HL-60/S4 treated with retinoic acid at 250 ng/mL for 4 days and 3 days (cell line): ENCODE measurements around the gene RPL35A.

Source experiments
- in situ Hi-C: fragments of 300-500 bp; cut with MboI; formaldehyde crosslinking; loops from 2 replicates; pipeline ENCODE4 v1.7.0; 2022; ENCODE audit warnings: low sequenced_read_pairs

RPL35A gene

DNA sequence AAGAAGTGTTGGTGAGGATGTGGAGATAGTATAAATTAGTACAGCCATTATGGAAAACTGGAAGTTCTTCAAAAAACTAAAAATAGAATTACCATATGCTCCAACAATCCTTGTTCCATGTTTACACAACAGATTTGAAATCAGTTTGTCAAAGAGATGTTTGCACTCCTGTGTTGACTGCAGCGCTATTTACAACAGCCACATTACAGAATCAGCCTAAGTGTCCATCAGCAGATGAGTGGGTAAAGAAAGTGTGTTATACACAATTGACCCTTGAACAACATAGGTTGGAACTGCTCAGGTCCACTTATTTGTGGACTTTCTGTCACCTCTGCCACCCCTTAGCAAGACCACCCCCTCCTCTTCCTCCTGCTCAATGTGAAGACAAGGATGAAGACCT lies 44.7 kb downstream of the RPL35A start:
- in situ Hi-C loops, result no loop called here

DNA sequence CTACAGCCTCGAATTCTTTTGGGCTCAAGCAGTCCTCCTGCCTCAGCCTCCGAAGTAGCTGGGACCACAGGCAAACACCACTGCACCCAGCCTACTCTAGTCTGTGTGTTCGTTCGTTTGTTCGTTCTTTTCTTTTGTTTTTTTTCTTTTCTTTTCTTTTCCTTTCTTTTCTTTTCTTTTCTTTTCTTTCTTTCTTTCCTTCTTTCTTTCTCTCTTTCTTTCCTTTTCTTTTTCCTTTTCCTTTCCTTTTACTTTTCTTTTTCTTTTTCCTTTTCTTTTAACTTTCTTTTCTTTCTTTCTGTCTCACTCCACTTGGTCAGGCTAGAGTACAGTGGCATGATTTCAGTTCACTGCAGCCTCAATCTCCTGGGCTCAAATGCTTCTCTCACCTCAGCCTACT lies 46.9 kb downstream of the RPL35A start:
- in situ Hi-C loops, result no loop called here

DNA sequence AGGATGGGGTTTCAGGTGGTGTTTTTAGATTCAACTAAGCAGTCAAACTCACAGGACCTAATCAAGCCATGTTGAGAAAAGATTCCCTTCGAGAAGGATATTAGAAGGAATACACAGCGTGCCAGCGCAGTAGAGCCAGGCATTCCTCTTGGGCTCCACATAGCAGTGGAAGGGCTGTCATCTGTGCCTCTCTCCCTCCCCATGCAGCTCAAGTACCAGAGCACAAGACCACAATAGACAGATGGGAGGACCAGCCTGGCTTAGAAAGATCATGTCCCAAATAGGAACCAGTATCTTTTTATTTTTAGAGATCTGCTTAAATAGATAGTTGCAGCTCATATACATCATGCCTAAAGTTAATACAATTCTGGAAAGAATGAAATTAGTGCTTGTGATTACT lies 47.9 kb downstream of the RPL35A start:
- in situ Hi-C loops, result no loop called here
